GM21576 (cell line): ENCODE measurements around the gene MARK4.
"Not testable (repeated sequence)": the region's sequence is repeated elsewhere in the genome, so short reads cannot be mapped to it uniquely, and the experiment has no call there.

ENCODE experiments used
- ATAC-seq: cut with Tn5 transposase; IDR thresholded peaks from one replicate; pipeline ENCODE4 v1.9.1; 2021; ENCODE audit warnings: mild to moderate bottlenecking, moderate library complexity; ENCODE audit not compliant: unreplicated experiment

MARK4 gene

GRCh38 chr19:45334881-45335280, 83.8 kb downstream of the MARK4 start:
- ATAC-seq = not testable (repeated sequence)

GRCh38 chr19:45336696-45337251, 85.7 kb downstream of the MARK4 start:
- no peak for ATAC-seq

- no peak for ATAC-seq
Observed at GRCh38 chr19:45339629-45340028, 88.6 kb downstream of the MARK4 start.

GRCh38 chr19:45340232-45340898, 89.3 kb downstream of the MARK4 start, which contains the start of gene KLC3:
TSS of gene KLC3 (plus strand) at chr19:45340750. CDS start at chr19:45345542, 4,792 bp downstream.
- no peak for ATAC-seq

- no peak for ATAC-seq
Observed at GRCh38 chr19:45340899-45341453, 89.9 kb downstream of the MARK4 start.

GRCh38 chr19:45342911-45343310, 91.8 kb downstream of the MARK4 start:
- no peak for ATAC-seq

GRCh38 chr19:45344621-45345505, 93.8 kb downstream of the MARK4 start:
- no peak for ATAC-seq

- ATAC-seq = no peak
Observed at GRCh38 chr19:45345506-45345860, 94.4 kb downstream of the MARK4 start.

GRCh38 chr19:45346449-45346848, 95.4 kb downstream of the MARK4 start:
- ATAC-seq = no peak

- no peak for ATAC-seq
Observed at GRCh38 chr19:45347570-45348366, 96.7 kb downstream of the MARK4 start.

- no peak for ATAC-seq
Observed at GRCh38 chr19:45348367-45349125, 97.5 kb downstream of the MARK4 start.

GRCh38 chr19:45349126-45349415, 98.0 kb downstream of the MARK4 start:
- ATAC-seq = no peak

GRCh38 chr19:45349430-45349941, 98.4 kb downstream of the MARK4 start:
- ATAC-seq = no peak

GRCh38 chr19:45350477-45351058, 99.5 kb downstream of the MARK4 start:
- ATAC-seq = no peak

GRCh38 chr19:45351401-45351952, 100.4 kb downstream of the MARK4 start:
- ATAC-seq = no peak

- ATAC-seq = no peak
Observed at GRCh38 chr19:45352062-45352461, 101.0 kb downstream of the MARK4 start.

GRCh38 chr19:45352471-45352870, 101.4 kb downstream of the MARK4 start:
- ATAC-seq = no peak

GRCh38 chr19:45352914-45353796, 102.1 kb downstream of the MARK4 start:
- ATAC-seq = no peak
